ES-I3 (cell line): Measurements from ENCODE around the gene ATXN1.
"Not testable (repeated sequence)": the region's sequence is repeated elsewhere in the genome, so short reads cannot be mapped to it uniquely, and the experiment has no call there.

ENCODE experiments used
- H3K36me3 ChIP-seq: 2 replicates; pipeline ENCODE4 v1.6.1; 2013; ENCODE audit warnings: mild to moderate bottlenecking, low read length, control low read depth, moderate library complexity; ENCODE audit not compliant: insufficient read depth
- H3K4me1 ChIP-seq: 2 replicates; pipeline ENCODE4 v1.6.1; 2013; ENCODE audit warnings: mild to moderate bottlenecking, control low read depth, low read length; ENCODE audit not compliant: insufficient read depth
- H3K9ac ChIP-seq: 2 replicates; pipeline ENCODE4 v1.6.1; 2013; ENCODE audit warnings: low read depth, mild to moderate bottlenecking, low read length, moderate library complexity
- H3K9me3 ChIP-seq: 2 replicates; pipeline ENCODE4 v1.6.1; 2013; ENCODE audit warnings: mild to moderate bottlenecking, low read length, moderate library complexity; ENCODE audit not compliant: control insufficient read depth, insufficient read depth

Gene ATXN1

GRCh38 chr6:16702627-16703378 lies 58.5 kb downstream of the ATXN1 start:
- H3K36me3 ChIP-seq, H3K9me3 ChIP-seq, H3K9ac ChIP-seq: not testable (repeated sequence)
- peaks cover 38% of the 10 kb centered on the region for H3K4me1 ChIP-seq

- Histone ChIP-seq H3K9me3 (no peaks in the 10 kb centered on the region), H3K4me1 (peaks cover 39% of the 10 kb centered on the region), H3K9ac (no peak overlapping the region), H3K36me3 (no peaks in the 10 kb centered on the region)
Observed at GRCh38 chr6:16700916-16701234, 60.4 kb downstream of the ATXN1 start.

- peaks cover 38% of the 10 kb centered on the region for H3K4me1 ChIP-seq
- no peak overlapping the region for H3K9ac ChIP-seq
Observed at GRCh38 chr6:16700202-16700915, 60.9 kb downstream of the ATXN1 start.

GRCh38 chr6:16698997-16699868 lies 62.0 kb downstream of the ATXN1 start:
- H3K36me3 ChIP-seq = no peaks in the 10 kb centered on the region
- H3K9me3 ChIP-seq = no peaks in the 10 kb centered on the region
- peaks cover 27% of the 10 kb centered on the region for H3K4me1 ChIP-seq
- H3K9ac ChIP-seq = no peak overlapping the region

More at GRCh38 chr6:16700202-16700915, 60.9 kb downstream of the ATXN1 start:
- Histone ChIP-seq H3K36me3 (no peaks in the 10 kb centered on the region), H3K9me3 (no peaks in the 10 kb centered on the region)

- H3K4me1 ChIP-seq = peaks cover 27% of the 10 kb centered on the region
- no peak overlapping the region for H3K9ac ChIP-seq
- no peaks in the 10 kb centered on the region for H3K9me3 ChIP-seq
- H3K36me3 ChIP-seq = no peaks in the 10 kb centered on the region
Observed at GRCh38 chr6:16698162-16698533, 63.1 kb downstream of the ATXN1 start.

GRCh38 chr6:16697437-16698161 lies 63.7 kb downstream of the ATXN1 start:
- no peaks in the 10 kb centered on the region for H3K9me3 ChIP-seq
- H3K36me3 ChIP-seq = no peaks in the 10 kb centered on the region
- H3K4me1 ChIP-seq = peaks cover 27% of the 10 kb centered on the region
- H3K9ac ChIP-seq = no peak overlapping the region

- peaks cover 27% of the 10 kb centered on the region for H3K4me1 ChIP-seq
- H3K9me3 ChIP-seq = no peaks in the 10 kb centered on the region
- no peak overlapping the region for H3K9ac ChIP-seq
- no peaks in the 10 kb centered on the region for H3K36me3 ChIP-seq
Observed at GRCh38 chr6:16696496-16696895, 64.8 kb downstream of the ATXN1 start.

- peaks cover 32% of the 10 kb centered on the region for H3K4me1 ChIP-seq
Observed at GRCh38 chr6:16694781-16695578, 66.3 kb downstream of the ATXN1 start.

GRCh38 chr6:16691324-16691723 lies 69.9 kb downstream of the ATXN1 start:
- H3K9ac ChIP-seq = no peak overlapping the region
- peaks cover 11% of the 10 kb centered on the region; the same call in 1 of the 2 replicates for H3K4me1 ChIP-seq

More at GRCh38 chr6:16694781-16695578, 66.3 kb downstream of the ATXN1 start:
- Histone ChIP-seq H3K36me3 (no peaks in the 10 kb centered on the region), H3K9ac (no peak overlapping the region), H3K9me3 (no peaks in the 10 kb centered on the region)

GRCh38 chr6:16690608-16691142 lies 70.6 kb downstream of the ATXN1 start:
- no peak overlapping the region for H3K9ac ChIP-seq
- H3K9me3 ChIP-seq = no peaks in the 10 kb centered on the region
- peaks cover 11% of the 10 kb centered on the region; the same call in 1 of the 2 replicates for H3K4me1 ChIP-seq
- H3K36me3 ChIP-seq = no peaks in the 10 kb centered on the region

More at GRCh38 chr6:16691324-16691723, 69.9 kb downstream of the ATXN1 start:
- H3K36me3 ChIP-seq = no peaks in the 10 kb centered on the region
- no peaks in the 10 kb centered on the region for H3K9me3 ChIP-seq

- Histone ChIP-seq H3K4me1 (peaks cover 18% of the 10 kb centered on the region), H3K9me3 (no peaks in the 10 kb centered on the region), H3K36me3 (no peaks in the 10 kb centered on the region), H3K9ac (no peak overlapping the region)
Observed at GRCh38 chr6:16689788-16690607, 71.3 kb downstream of the ATXN1 start.

- Histone ChIP-seq H3K4me1 (peaks cover 20% of the 10 kb centered on the region), H3K9me3 (no peaks in the 10 kb centered on the region), H3K9ac (no peak overlapping the region), H3K36me3 (no peaks in the 10 kb centered on the region)
Observed at GRCh38 chr6:16688984-16689636, 72.2 kb downstream of the ATXN1 start.
